NAMALWA (cell line): ENCODE data around the gene APC2.
A peak's percentile ranks its signal among the peaks of the same experiment; 100 is the strongest.

Experiments used
- DNase-seq: peaks from one replicate; pipeline ENCODE4 v3.0.0-alpha.2; 2015; ENCODE audit warnings: low spot score

APC2 gene, protein sequence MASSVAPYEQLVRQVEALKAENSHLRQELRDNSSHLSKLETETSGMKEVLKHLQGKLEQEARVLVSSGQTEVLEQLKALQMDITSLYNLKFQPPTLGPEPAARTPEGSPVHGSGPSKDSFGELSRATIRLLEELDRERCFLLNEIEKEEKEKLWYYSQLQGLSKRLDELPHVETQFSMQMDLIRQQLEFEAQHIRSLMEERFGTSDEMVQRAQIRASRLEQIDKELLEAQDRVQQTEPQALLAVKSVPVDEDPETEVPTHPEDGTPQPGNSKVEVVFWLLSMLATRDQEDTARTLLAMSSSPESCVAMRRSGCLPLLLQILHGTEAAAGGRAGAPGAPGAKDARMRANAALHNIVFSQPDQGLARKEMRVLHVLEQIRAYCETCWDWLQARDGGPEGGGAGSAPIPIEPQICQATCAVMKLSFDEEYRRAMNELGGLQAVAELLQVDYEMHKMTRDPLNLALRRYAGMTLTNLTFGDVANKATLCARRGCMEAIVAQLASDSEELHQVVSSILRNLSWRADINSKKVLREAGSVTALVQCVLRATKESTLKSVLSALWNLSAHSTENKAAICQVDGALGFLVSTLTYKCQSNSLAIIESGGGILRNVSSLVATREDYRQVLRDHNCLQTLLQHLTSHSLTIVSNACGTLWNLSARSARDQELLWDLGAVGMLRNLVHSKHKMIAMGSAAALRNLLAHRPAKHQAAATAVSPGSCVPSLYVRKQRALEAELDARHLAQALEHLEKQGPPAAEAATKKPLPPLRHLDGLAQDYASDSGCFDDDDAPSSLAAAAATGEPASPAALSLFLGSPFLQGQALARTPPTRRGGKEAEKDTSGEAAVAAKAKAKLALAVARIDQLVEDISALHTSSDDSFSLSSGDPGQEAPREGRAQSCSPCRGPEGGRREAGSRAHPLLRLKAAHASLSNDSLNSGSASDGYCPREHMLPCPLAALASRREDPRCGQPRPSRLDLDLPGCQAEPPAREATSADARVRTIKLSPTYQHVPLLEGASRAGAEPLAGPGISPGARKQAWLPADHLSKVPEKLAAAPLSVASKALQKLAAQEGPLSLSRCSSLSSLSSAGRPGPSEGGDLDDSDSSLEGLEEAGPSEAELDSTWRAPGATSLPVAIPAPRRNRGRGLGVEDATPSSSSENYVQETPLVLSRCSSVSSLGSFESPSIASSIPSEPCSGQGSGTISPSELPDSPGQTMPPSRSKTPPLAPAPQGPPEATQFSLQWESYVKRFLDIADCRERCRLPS (N-terminal part only)

DNA sequence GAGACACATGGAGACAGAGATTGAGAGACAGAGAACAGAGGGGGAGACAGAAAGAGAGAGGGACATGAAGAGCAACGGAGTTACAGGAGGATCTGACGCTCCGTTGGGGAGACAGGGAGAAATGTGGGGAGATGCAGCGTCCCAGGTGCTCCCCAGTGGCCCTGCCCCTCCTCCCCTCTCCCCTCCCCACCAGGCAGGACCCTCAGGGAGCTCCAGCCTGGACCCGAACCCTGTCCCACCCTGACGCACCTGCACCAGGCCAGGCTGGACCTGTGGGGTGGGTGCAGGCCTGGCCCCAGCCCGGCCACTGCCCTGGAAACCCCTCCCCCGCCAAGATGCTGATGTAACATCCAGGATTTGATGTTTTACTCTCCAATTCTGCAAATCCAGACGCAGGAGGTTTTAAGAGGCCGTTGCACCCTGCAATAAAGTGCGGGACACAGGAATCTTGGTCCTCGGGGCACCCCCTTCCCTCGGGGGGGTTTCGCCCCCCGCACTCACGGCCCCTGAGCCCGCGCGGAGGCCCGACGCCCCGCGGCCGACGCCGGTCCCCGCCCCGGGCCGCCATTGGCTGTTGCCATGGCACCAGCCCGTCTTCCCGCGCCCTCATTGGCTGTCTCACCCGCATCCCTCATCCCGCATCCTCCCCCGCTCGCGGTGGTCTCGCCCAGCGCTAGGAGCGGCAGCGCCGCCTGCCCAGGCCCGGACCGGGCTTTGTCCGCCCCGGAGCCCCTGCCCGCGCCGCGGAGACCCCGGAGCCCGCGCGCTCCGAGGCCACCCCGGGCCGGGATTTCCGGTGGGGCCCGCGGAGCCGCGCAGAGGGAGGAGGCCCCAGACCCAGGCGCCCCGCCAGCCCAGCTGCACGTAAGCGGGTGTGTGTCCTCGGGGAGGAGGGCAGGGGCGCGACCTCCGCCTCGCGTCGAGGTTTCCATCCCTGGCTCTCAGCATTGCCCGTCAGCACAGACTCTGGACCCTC lies at the start of gene APC2:
Gene APC2, plus strand, starts transcription at position 655 of the 976 bp plus-strand sequence. CDS start 2,881 bp downstream, outside the sequence.
- DNase-seq: peak; percentile 66

DNA sequence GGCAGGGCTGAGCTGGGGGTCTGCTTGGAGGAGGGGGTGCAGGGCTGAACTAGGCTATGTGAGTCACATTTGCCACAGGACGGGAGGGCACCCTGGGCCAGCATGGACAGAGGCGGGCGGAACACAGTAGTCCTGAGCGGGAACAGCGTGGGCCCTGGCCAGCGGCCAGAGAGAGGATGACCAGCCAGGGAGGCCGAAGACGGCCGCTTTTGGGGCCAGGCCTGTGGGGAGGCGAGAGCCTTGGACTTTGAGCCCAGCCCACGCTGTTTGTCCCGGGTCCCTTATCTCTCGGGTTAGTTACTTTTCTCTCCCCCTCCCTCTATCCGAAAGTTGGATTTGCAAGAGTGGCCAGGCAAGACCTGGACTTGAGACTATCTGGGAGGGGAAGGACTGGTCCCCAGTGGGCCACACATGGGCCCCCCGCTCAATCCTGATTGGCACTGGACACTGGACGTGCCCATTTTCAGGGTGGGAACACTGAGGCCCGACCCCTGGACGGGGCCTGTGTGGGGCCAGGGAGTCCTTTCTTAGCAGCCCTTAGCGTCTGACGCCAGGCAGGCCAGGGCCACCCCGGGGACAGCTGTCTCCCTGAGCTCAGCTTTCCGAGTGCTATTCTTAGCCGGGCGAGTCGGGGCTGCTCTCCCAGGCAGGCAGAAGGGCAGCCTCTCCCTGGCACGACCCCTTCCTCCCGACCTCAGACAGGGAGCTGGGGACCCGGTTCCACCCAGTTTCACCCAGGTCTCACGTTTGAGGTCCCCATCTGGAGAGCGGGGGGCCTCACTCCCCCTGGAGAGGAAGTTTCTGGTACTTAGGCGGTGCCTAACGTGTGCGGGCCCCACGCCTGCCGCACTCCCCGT lies 49.4 kb upstream of the APC2 start:
- peak; percentile 39 for DNase-seq

DNA sequence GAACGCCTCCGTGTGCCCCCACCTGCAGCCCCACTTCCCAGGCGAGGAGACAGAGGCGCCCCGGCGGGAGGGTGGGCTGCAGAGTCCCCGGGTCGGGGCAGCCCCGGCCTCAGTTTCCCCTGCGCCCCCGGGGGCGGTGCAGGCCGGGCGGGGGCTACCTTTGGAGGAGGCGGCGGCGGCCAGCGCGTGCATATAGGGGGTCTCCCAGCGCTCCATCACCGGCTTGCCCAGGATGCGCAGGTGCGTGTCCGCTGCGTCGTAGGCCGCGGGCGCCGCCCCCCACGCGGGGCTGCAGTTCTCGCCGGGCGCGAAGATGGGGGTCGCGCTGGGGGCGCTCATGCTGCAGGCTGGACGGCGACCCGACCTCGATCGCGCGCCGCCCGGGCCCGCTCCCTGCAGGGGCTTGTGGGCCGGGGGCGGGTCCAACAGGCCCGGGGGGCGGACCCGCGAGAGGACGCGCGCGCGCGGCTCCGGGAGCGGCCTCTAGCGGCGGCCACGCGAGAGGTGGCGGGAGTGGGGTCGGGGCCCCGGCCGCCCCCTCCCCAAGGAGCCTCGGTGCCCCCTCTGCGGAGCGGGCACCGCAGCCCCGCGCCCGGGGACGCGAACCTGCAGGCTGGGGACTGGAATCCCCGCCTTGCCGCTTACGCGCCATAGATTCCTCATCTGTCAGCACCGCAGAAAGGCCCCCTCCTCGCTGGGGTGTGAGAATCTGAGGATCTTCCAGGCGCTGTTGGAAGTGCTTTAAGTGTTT lies 48.6 kb upstream of the APC2 start, which contains the start of gene GAMT:
Gene GAMT, minus strand, starts transcription at position 405 of the 751 bp plus-strand sequence. Its CDS starts 66 bp downstream, at position 339.
- DNase-seq: peak; percentile 70

DNA sequence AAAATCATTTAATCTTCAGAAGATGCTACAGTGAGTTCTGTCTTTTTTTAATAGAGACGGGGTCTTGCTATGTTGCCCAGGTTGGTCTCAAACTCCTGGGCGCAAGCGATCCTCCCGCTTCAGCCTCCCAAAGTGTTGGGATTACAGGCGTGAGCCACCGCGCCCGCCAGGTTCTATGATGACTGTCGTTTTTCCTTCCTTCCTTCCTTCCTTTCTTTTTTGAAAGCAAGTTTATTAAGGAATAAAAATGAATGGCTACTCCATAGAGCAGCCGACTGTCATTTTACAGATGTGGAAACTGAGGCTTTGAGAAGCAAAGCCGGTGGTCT lies 48.1 kb upstream of the APC2 start:
- DNase-seq: no peak

DNA sequence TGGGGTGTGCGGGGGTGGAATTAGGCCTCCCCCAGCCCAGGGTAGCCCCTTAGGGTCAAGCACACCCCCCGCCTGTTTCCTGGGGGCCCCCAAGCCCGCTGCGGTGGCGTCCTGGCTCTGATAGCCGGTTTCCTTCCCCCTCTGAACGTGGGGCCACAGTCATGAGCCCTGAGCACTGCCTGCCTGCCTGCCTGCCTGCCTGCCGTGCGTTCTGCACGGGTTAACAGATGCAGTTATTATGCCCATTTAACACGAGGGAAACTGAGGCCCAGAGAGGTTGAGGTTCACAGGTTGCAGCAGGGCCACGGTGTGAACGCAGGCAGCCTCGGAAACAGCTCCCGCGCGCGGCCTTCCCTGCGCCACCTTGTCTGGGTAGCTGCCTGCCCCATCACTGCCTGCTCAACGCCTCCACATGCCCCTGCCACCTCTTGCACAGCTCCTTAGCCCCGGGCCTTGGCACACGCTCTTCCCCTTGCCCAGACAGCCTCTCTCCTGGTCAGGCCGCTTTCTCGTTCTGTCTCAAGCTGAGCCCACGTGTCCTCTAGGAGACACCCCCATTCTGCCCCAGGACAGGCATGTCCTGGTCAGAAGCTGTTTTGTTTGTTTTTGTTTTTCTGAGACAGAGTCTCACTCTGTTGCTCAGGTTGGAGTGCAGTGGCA lies 47.4 kb upstream of the APC2 start:
- DNase-seq: no peak

DNA sequence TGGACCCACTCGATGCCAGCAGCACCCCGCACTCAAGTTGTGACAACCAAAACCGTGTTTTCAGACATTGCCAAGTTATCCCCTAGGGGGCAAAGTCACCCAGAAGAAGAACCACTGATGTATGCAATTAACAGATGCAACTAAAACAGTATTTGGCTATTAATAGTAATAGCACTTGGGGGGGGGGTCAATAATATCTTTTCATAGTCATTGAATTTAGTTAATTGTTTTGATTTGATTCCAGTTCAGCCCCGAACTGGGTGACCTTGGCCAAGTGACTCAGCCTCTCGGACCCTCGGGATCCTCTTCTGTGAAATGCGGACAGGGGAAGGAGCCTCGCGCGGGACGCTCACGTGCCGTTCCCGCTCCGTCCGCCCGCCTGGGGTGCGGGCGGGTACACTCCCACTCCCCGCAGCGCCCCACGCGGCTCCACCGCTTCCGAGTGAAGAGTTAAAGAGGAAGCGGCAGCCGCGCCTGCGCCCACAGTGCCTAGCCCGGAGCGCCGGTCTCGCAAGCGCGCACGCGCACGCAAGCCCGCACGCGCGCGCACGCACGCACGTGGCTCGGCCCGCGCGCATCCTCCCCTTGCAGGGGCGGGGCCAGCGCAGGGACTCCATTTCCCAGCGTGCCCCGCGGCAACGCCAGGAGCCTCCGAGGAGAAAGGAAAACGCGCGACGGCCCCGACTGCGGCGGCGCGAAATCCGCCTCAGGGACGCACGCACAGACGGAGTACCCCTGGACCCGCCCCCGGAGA lies 43.0 kb upstream of the APC2 start:
- peak; percentile 99 for DNase-seq

DNA sequence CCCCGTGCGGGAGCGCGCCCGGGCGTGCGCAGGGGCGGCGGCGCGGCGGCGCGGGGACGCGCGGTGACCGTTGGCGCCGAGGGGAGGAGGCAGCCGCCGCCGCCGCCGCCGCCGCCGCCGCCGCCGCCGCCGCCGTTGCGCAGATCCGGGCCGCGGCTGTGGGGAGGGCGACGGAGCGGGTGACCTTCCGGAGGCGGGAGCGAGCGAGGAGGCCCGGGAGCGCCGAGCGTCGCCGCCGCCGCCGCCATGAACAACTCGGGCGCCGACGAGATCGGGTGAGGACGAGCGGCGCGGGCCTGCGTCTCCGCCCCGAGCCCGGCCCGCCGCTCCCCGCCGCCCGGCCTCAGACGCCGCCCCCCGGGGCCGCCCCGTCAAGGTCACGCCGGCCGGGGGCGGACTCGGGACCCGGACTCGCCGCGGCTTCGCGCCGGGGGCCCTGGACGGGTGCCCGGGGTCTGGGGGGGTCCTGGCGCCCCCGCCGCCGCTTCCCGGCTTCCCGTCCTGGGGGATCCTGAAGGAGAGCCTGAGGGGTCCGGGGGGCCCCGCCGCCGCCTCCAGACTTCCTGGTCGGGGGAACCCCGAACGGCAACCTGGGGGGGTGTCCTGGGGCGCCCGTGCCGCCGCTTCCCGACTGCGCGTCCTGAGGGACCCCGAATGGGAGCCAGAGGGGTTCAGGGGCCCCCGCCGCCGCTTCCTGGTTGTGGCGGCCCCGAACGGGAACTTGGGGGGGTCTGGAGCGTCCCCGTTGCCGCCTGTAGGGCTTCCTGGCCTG lies 42.2 kb upstream of the APC2 start, which contains the start of gene DAZAP1:
Gene DAZAP1, plus strand, starts transcription at position 59 of the 772 bp plus-strand sequence. Its CDS starts 188 bp downstream, at position 247.
- DNase-seq: peak; percentile 22

DNA sequence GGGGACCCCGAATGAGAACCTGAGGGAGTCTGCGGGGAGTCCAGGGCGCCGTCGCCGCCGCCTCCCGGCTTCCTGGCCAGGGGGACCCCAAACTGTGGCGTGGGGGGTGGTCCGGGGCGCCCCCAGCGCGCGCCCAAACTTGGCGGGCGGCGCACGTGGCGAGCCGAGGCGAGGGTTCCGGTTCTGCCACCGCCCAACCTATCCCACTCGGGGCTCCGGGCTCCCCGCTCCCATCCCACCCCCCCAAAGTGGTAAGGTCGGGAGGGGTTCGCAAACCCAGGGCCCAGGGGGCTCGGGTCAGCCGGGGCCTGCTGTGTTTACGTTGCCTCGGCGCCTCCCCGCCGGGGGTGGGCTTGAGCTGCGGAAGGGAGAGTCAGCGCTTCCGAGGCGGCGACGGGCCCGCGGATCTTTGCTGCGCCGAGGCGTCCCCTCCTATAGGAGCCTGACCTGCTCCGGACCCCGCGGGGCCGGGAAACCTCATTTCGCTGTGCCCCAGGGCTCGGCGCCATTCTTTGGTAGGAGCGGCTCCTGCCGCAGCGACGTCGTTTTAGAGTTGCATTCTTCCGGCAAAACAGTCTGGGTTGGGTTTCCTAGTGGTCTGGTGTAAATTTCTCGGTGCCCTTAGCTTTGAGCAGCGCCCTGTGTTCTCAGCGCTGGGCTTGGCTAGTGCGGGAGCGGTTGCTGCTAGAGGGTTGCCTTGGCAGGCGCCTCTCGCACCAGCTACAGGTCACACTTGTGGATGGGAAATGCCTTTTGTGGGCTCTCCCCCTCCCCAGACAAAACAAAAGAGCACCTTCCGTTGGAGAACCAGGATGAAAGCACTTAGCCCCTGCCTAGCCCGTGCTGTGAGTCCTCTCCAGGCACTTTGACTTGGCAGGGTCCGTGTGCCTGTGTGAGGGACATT lies 41.4 kb upstream of the APC2 start:
- peak; percentile 57 for DNase-seq

DNA sequence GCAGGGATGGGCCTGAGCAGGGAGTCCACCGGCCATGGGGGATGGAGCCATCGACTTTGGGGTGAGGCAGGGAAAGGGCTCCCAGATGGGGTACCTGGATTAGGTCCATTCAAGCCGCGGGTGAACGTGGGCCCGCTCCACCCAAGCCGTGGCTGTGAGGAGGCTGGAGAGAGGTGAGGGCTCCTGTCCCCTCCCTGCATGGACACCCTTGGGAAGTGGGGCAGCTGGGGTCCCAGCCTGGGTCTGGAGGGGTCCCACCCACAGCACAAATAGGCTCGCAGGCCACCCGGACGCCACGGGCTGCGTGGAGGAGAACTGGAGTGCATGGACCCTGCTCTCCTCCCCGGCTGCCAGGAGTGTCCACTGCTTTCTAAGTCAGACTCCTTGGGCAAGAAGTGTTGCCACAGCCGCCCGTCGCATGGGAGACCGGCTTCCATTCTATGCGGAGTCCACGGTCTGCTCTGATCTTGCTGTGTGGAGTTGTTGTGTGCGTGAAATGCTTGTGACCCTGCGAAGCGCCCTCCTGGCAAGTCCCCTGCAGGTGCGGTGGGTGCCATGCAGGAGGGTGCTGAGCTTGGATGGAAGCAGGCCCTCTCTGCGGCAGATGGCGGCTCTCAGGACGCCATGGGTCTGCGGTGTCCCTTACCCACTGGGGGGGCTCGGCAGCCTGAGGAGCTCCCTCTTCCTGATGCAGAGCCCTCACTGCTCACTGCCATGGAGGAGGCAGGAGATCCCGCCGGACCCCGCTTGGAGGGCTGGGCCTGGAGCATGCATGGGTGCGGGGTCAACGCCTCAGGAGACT lies 40.5 kb upstream of the APC2 start:
- no peak for DNase-seq

DNA sequence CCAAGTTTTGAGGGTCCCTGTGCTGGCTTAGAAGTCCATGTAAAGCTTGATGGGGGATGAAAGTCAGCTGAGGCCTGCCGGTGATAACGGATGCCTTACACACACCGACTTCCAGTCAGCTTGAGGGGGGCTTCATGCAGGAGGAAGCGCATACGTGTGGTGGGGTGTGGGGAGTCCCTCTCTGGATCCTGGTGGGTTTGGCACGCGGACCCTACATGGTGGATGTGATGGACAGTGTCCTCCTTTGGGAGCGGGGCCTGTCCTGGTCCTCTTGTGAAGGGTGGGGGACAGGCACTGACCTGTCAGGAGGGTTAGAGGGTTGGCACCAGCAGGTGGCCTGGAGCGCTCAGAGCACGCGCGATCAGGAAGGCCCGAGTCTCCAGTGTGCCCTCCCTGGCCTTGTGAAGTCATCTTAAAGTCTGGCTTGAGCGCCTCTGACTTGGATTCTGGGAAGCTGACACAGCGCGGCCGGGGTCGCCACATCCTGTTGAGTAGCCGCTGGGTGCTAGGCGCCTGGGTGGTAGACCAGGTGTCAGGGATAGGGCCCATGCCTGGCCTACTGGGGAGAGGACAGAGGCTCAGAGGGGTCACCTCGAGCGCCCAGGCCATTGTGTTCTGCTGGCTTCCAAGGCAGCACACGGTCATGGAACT lies 39.7 kb upstream of the APC2 start:
- DNase-seq: no peak

DNA sequence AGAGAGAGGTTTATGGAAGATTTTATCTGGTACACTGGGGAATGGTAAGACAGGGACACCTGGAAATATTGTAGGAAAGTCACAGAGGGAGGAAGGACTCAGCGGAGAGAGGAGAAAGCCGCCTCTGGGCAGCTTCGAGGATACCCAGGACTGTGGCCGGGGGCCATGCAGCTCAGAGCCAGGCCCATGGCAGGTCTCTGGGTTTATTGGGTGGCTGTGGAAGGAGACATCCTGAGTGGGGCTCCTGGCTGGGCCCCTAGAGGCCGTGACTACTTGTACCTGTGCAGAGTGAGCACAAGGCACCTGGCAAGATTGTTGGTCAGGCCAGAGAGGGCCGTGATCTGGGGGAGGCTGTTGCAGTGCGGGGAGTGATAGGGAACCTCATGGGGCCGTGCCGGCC lies 39.1 kb upstream of the APC2 start:
- DNase-seq: no peak

DNA sequence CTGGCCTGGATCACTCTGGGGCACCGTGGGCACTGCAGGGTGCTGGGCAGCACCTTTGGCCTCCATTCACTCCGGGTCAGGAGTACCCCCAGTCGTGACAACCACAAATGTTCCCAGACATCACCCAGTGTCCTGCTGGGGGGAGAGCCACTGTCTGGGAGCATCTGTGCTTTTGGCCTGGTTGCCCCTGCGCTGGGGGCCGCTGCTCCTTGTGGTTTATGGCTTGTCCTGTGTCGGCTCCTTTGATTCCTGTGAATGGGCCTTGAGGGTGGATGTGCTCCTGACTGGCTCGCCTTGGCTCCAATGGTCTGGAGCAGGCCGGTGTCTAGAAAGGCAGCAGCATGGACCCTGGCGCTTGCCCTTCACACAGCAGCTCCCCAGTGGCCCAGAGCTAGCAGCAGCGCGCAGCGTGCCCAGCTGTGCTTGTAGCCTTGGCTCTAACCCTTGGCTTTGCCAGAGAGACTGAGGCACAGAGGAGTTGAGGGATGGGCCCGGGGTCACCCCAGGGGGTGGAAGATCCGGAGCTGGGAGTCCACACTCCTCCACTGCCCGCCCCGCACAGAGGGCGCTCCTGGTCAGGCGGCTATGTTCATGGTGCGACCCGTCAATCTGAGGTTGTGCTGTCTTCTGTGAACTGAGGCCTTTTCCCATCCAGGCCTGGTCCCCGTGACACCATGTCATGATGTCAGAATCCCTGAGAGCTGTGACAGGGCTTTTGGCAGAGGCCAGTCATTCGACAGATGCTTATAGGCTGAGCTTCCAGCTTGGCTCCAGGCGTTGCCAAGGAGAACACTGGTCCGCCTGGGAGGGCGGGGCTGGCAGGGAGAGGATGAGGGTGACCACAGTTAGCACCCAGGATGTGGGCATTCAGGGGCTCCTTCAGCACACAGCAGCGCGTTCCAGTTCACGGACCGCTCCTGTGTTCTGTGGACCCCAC lies 38.4 kb upstream of the APC2 start:
- no peak for DNase-seq

DNA sequence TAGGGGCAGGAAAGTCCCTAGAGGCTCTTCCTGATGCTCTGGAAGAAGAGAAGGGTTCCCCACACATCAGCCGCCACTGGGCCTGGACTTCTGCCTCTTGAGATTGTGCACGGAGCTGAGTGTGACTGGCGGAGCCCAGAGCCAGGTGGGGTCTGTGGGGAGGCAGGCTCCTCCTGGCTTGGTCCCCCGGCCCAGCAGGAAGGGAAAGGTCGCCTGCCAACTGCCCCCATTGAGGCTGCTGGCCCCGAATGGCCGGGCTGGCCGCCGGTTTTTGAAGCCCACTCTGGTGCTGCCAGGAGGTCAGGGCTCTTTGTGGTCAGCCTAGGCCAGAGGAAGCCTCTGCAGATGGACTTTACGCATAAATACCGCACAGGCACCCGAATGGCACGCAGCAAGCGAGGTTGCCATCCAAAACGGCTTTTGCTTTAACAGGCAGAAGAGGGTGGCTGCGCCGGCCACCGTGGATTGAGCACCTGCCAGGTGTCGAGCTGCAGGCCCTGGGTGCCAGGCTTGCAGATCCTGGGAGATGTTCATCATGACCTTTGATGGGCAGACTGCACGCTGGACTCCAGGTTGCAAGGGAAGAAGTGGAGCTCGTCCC lies 37.5 kb upstream of the APC2 start:
- no peak for DNase-seq
